ENCODE data around the gene NAA20. TPM values are rescaled to one million over a fixed set of nuclear protein-coding genes. Genes with fewer than 3 reads are reported as not detected.

The NAA20 gene
- total RNA-seq, 1 experiment from 2014 or later = 82.6 TPM

DNA sequence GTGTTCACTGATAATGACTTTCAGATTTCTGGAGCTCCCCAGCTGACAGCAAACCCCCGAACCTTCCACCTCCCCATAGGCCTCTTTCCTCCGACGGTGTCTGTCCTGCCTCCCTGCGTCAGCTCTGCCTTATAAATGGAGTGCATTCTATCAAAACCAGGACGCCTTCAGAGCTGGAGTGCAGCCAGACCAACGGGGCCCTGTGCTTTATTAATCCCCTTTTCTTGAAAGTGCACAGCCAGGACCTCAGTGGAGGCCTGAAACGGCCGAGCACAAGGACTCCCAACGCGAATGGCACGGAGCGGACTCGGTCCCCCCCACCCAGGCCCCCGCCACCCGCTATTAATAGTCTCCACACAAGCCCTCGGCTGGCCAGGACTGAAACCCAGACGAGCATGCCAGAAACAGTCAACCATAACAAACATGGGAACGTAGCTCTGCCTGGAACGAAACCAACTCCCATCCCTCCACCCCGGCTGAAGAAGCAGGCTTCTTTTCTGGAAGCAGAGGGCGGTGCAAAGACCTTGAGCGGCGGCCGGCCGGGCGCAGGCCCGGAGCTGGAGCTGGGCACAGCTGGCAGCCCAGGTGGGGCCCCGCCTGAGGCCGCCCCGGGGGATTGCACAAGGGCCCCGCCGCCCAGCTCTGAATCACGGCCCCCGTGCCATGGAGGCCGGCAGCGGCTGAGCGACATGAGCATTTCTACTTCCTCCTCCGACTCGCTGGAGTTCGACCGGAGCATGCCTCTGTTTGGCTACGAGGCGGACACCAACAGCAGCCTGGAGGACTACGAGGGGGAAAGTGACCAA, 42.3 kb upstream of the NAA20 start:
- BruUV-seq (replicated peaks) = no TSS peak

DNA sequence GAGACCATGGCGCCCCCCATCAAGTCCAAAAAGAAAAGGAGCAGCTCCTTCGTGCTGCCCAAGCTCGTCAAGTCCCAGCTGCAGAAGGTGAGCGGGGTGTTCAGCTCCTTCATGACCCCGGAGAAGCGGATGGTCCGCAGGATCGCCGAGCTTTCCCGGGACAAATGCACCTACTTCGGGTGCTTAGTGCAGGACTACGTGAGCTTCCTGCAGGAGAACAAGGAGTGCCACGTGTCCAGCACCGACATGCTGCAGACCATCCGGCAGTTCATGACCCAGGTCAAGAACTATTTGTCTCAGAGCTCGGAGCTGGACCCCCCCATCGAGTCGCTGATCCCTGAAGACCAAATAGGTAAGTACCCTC, 41.7 kb upstream of the NAA20 start:
- ChIA-PET POLR2A (ENCODE audit: low non-redundant PET) (interaction anchor here (0.6 kb wide), 1 partner anchor 255 kb away, joined by 4 read pairs; no protein-coding TSS in a partner anchor), CTCF (interaction anchor here (0.6 kb wide), 1 partner anchor 191 kb away, joined by 3 read pairs; no protein-coding TSS in a partner anchor)
- BruUV-seq (replicated peaks) = no TSS peak
- H3K9me3 ChIP-seq (ENCODE audit: low read depth, low read length, poor library complexity, severe bottlenecking) = no peaks in the 10 kb centered on the region
- DNase-seq (ENCODE audit: low spot score) = no peak
- H3K4me3 ChIP-seq (ENCODE audit: low read depth, low read length, poor library complexity, severe bottlenecking) = peak overlapping the region; percentile 45
- no peaks in the 10 kb centered on the region for H3K27me3 ChIP-seq (replicated peaks; ENCODE audit: insufficient read depth, low read depth, low read length, poor library complexity)
- no peak for TF ChIP-seq EZH2 (IDR thresholded peaks at IDR 0.05; ENCODE audit: borderline replicate concordance, low read depth, low read length, poor library complexity, severe bottlenecking)
- TF ChIP-seq, protein P1, sequence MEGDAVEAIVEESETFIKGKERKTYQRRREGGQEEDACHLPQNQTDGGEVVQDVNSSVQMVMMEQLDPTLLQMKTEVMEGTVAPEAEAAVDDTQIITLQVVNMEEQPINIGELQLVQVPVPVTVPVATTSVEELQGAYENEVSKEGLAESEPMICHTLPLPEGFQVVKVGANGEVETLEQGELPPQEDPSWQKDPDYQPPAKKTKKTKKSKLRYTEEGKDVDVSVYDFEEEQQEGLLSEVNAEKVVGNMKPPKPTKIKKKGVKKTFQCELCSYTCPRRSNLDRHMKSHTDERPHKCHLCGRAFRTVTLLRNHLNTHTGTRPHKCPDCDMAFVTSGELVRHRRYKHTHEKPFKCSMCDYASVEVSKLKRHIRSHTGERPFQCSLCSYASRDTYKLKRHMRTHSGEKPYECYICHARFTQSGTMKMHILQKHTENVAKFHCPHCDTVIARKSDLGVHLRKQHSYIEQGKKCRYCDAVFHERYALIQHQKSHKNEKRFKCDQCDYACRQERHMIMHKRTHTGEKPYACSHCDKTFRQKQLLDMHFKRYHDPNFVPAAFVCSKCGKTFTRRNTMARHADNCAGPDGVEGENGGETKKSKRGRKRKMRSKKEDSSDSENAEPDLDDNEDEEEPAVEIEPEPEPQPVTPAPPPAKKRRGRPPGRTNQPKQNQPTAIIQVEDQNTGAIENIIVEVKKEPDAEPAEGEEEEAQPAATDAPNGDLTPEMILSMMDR (conservative IDR thresholded peaks at IDR 0.05; ENCODE audit: low read depth, low read length) = no peak
- intact Hi-C loops (cut with micrococcal nuclease; ENCODE audit: unreplicated experiment) = no loop called here
- no peaks in the 10 kb centered on the region for H3K36me3 ChIP-seq (ENCODE audit: insufficient read depth, low read length, poor library complexity, severe bottlenecking)
- peak overlapping the region; percentile 53 for H3K27ac ChIP-seq (ENCODE audit: low read depth, low read length, poor library complexity, severe bottlenecking)
- peaks cover 11% of the 10 kb centered on the region for H3K4me1 ChIP-seq (ENCODE audit: insufficient read depth, low read length, poor library complexity, severe bottlenecking)

More for the DNA sequence above, 42.3 kb upstream of the NAA20 start:
- H3K4me3 ChIP-seq (ENCODE audit: low read depth, low read length, poor library complexity, severe bottlenecking) = peak overlapping the region; percentile 45
- intact Hi-C loops (cut with micrococcal nuclease; ENCODE audit: unreplicated experiment) = no loop called here
- H3K36me3 ChIP-seq (ENCODE audit: insufficient read depth, low read length, poor library complexity, severe bottlenecking) = no peaks in the 10 kb centered on the region
- H3K27ac ChIP-seq (ENCODE audit: low read depth, low read length, poor library complexity, severe bottlenecking) = peak overlapping the region; percentile 53
- no peaks in the 10 kb centered on the region for H3K9me3 ChIP-seq (ENCODE audit: low read depth, low read length, poor library complexity, severe bottlenecking)
- TF ChIP-seq, protein P1 (conservative IDR thresholded peaks at IDR 0.05; ENCODE audit: low read depth, low read length) = no peak
- no peak for TF ChIP-seq EZH2 (IDR thresholded peaks at IDR 0.05; ENCODE audit: borderline replicate concordance, low read depth, low read length, poor library complexity, severe bottlenecking)
- ChIA-PET POLR2A (ENCODE audit: low non-redundant PET) (interaction anchor here (0.6 kb wide), 1 partner anchor 255 kb away, joined by 4 read pairs; no protein-coding TSS in a partner anchor), CTCF (interaction anchor here (0.6 kb wide), 1 partner anchor 191 kb away, joined by 3 read pairs; no protein-coding TSS in a partner anchor)
- DNase-seq (ENCODE audit: low spot score) = peak; percentile 74
- H3K4me1 ChIP-seq (ENCODE audit: insufficient read depth, low read length, poor library complexity, severe bottlenecking) = peaks cover 11% of the 10 kb centered on the region
- H3K27me3 ChIP-seq (replicated peaks; ENCODE audit: insufficient read depth, low read depth, low read length, poor library complexity) = no peaks in the 10 kb centered on the region

DNA sequence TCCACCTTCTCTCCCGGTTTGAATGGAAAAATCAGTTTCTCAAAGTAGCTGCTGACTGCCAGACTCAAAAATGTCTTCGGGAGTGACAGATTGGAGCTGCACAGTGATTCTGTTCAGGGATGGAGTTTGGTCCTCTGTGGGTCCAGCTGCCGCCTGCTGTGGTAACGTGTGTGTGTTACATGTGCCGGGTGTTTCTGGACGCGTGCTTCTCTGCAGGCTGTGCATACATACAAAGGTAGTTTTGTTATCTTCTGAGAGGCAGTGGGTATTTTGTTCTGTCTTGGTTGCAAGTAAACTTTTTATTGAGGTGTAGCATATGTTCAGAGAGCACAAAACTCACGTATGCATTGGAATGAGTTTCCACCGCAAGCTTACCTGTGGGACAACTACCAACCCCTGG, 41.3 kb upstream of the NAA20 start:
- no peak for DNase-seq (ENCODE audit: low spot score)
- intact Hi-C loops (cut with micrococcal nuclease; ENCODE audit: unreplicated experiment) = no loop called here
- POLR2A ChIA-PET (ENCODE audit: low non-redundant PET) = no interaction called here
- TSS peak; percentile 23 for BruUV-seq (replicated peaks)
- Histone ChIP-seq H3K4me1 (ENCODE audit: insufficient read depth, low read length, poor library complexity, severe bottlenecking) (peaks cover 16% of the 10 kb centered on the region), H3K4me3 (ENCODE audit: low read depth, low read length, poor library complexity, severe bottlenecking) (peak overlapping the region; percentile 45), H3K9me3 (ENCODE audit: low read depth, low read length, poor library complexity, severe bottlenecking) (no peaks in the 10 kb centered on the region), H3K27me3 (replicated peaks; ENCODE audit: insufficient read depth, low read depth, low read length, poor library complexity) (no peaks in the 10 kb centered on the region), H3K27ac (ENCODE audit: low read depth, low read length, poor library complexity, severe bottlenecking) (peak overlapping the region; percentile 53), H3K36me3 (ENCODE audit: insufficient read depth, low read length, poor library complexity, severe bottlenecking) (no peaks in the 10 kb centered on the region)
- CTCF ChIA-PET = no interaction called here
- TF ChIP-seq, protein P1 (conservative IDR thresholded peaks at IDR 0.05; ENCODE audit: low read depth, low read length) = no peak
- TF ChIP-seq EZH2 (IDR thresholded peaks at IDR 0.05; ENCODE audit: borderline replicate concordance, low read depth, low read length, poor library complexity, severe bottlenecking) = no peak
